HuH-7 (cell line): ENCODE measurements around the gene LRRC75A.
"Not testable (repeated sequence)": the region's sequence is repeated elsewhere in the genome, so short reads cannot be mapped to it uniquely, and the experiment has no call there.

Experiments
- DNase-seq: peaks from one replicate; pipeline ENCODE4 v3.0.0; 2011; ENCODE audit warnings: low spot score

The LRRC75A gene

DNA sequence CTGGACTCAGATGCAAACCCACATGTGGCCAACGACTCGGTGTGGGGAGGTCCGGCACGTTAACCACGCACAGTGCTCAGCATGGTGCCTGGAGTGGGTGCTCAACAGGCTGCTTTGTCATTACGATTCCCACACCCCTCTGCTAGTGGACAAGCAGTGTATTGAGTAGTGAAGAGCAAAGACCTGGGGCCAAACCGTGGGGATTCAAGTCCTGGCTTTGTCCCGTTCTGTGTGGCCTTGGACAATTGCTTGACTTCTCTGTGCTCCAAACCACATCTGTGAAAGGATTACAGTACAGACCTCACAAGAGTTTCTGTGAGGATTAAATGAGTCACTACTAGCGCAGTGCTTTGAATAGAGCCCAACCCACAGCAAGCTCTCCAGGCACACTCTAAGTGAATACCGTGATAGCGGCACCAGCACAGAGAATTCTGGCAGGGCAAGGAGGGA lies 42.8 kb downstream of the LRRC75A start:
- no peak for DNase-seq

DNA sequence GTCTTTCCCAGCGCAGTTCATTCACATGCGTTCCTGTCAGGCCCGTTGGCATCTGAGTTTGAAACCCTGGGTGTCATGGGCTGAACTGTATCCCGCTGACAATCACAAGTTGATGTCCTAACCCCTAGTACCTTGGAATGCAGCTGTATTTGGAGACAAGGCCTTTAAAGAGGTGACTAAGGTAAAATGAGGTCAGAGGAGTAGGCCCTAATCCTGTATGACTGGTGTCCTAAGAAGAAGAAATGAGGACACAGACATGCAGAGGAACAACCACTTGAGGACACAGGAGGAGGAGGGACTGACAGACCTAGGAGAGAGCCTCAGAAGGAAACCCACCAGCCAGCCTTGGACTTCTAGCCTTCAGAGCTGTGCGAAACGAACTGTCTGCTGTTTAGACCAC lies 43.5 kb downstream of the LRRC75A start:
- no peak for DNase-seq

DNA sequence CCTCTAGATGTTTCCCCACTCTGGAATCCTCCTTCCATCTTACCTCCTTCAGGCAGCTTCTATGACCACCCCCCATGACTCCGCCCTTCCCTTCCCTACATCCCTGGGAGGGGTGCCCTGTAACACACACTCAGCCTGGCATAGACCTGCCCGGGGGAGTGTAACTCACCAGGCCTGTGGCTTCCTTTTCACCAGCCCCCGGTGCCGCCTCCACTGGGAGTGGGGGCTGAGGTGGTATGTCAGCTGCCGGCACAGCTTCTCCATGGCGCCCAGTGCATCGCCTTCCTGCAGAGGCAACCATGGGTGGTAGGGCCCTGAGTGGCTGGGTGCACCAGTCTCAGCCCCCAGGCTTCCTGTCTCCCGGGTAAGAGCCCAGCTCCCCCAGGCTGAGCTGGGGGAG lies 44.3 kb downstream of the LRRC75A start:
- DNase-seq = no peak

DNA sequence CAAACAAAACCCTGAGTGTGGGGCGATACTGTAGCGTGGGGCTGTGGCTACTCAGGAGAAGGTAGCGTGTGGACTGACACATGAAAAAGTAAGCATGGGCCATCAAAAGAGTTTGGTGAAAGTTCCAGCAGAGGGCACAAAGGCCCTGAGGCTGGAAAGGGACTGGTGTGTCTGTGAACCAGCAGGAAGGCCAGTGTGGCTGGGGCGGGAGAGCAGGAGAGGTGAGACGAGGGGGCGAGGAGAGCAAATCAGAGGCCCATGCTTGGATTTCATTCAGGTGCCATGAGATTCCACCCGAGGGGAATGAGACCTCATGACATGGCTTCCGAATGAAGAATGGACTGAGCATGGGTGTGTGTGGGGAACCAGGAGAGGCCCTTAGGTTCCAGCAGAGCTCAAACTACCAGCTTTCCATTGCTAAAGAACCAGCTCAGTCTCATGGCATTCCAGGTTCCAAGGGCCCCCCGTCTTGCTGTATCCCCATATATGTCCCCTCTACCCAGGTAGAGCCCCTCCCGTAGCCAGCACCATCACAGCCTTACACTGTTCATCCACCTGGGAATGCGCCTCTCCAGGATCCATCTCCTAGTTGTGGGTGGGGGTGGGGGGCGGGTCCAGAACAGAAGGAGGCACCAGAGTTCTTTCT lies 45.5 kb downstream of the LRRC75A start:
- DNase-seq = no peak

DNA sequence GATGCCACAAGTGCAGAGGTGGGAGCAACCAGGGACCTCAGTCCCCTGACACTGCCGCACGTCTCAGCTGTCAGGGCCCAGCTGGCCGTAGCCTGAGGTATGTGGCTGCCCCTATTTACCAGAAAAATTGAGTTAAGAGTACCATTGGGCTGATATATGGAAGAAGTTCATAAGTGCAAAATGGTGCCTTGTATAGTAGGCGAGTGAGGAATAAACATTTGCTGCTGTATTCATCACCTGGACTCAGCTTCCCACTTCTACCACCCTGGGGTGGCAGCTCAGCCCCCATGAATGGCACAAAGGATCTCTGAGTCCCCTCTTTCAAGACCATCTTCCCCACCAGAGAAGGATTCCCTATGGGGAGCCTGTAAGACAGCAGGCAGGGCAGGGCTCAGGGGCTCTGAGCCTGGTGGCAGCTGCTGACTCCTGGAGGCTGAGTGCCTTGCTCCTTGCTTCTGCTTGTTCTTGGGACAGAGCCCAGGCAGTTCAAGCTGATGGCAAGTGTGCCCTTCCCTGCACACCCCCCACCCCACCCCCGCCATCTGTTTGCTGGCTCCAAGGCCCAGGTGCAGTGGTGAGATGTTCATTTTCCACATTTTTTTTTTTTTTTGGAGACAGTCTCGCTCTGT lies 47.6 kb downstream of the LRRC75A start:
- DNase-seq = no peak

DNA sequence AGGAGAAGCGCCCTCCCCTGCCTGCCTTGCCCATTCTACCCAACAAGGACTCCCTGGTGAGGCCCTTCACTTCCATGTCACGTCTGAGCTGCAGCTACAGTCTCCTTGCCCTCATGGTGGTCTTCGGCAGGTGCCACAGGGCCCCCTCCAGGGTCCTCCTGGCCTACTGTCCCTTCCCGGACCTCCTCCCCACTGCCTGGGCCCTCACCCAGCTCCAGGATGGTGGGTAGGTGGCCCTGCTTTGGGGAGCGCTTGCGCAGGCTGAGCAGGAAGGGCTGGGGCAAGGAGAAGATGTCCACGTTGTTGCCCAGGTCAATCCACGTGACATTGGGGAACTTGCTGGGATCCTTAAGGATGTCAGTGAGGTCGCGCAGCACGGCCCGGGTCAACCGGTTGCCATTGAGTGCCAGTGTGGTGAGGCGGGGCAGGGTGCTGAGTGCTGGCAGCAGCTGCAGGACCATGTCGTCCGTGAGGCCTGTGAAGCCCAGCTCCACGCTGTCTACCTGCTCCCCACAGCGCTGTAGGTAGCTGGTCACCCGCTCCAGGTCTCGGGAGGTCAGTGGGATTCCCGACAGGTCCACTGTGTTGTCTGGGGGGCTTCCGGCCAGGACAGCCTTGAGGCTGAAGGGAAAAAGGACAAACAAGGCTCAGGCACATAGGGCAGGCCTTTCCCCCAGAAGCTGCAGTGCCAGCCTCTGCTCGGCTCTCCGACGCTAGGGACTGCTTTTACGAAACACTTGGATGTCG lies 48.3 kb downstream of the LRRC75A start:
- DNase-seq = no peak

DNA sequence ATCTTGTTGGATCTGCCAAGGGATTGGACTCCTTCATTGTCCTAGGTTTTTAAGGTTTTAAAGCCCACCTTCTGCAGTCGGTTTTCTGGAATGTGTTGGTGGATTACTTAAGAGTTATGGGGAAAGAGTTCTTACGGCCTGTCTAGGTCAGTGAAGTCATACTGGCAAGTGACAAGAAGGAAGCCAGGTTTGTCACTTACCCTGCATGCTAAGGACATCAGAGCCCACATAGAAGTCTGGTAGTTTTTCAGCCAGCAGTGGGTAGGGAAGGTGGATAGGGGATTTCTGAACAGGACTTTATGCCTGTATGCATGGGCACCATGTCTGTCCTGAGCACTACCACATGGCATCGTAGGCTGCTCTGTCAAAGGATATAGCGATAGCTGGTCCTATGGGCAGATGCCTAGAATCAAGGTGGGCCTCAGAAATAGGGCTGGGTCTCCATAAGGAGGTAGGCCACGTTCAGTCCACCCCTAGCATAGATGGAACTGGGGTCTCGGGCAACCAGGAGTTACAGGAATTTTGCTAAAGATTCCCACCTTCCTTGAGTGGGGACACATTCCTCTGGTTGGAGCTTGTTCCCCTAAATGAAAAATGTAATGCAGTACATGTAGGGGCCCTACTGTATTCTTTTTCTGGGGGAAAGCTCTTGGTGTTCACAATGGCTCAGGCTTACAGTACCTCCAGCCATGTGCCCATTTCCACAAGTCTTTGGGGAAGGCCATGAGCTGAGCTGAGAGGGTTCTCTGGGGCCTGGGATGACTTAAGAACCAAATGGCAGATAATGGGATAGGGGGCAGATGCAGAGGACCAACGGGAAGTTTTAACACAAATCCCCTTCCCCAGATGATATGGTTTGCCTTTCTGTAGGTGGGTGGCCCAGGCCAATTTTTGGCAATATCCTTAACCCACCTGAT lies 49.1 kb downstream of the LRRC75A start:
- DNase-seq = no peak

DNA sequence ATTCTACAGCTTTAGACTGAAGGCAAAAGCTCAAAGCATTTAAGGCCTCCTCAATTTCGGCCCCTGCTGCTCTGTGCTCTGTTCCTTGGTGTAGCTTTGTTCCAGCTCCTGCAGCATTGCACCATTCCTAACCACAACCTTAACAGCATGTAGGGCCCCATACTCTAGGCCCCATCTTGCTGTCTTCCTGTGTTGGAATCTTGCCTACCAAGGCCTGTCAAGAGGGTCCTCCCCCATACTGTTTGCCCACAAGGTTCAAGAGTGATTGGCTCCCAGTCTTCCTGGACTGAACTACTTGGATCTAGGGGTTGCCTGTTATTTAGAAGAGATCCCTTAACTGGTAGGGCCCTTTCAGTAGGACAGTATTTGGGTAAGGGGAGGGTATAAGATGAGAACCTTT lies 49.9 kb downstream of the LRRC75A start:
- DNase-seq = no peak

DNA sequence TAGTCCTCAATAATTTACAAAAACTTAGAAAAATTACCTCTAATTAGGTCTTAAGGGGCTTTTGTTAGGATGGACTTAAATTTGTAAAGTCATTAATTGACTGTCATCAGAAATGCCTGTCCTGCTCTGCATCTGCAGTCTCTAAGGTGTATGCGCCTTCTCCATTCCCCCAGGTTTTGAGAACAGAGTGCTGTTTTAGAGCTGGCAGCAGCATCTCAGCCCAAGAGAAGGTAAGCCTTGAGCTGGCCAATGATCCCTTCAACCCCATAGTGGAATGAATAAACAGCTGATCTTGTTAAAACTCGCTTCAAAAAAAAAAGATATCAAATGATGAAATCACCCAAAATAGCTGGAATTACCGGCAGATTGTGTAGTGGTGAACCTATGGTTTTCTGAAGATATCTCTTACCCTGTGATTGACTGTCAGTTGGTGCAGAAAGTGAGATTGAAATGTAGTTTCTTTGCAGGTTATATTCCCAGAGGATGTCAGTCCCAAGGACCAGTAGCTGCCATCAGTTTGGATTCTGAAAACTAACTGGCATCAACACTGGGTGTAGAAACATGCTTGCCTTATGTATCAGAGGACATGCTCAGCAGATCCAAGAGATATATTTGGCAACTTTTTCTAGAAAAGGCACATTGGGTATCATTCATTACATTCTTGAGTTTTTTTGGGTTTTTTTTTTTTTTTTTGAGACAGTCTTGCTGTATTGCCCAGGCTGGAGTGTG lies 50.9 kb downstream of the LRRC75A start:
- DNase-seq = no peak

DNA sequence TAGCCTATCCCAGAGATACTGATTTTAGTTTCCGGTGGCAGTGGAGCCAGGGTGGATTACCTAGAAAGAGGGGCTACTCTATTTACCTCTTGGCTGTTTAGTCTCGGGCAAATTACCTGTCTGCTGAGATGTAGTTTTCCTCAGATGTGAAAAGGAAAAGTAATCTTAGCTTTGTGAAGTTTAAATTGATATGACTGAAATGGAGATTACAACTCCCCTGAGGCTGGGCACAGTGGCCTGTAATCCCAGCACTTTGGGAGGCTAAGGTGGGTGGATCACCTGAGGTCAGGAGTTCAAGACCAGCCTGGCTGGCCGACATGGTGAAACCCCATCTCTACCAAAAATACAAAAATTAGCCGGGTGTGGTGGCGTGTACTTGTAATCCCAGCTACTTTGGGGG lies 51.6 kb downstream of the LRRC75A start:
- not testable (repeated sequence) for DNase-seq

DNA sequence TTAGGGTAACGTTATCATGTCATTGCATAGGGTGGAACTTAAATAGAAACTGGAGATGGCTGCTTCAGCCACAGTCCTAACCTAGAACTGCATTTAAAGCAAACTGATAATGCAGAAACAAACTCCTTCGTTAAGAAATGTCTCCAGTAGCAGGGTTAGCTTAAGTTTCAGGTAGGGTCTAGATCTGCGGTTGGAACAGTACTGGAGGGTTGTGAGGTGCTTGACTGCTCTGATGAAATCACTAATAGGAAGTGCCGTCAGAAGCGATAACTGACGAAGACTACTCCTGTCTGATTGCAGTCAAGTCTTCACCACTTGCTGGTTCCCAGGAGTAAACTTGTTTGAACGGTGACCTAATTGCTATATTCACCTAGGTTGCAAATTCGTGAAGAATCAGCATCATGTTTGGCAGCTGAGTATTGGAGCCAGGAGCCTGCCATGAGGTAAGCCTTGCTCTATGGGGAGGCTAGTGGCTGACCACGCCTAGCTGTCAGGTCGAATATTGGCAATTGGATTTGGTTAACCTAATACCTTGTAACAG lies 52.1 kb downstream of the LRRC75A start:
- DNase-seq = no peak

DNA sequence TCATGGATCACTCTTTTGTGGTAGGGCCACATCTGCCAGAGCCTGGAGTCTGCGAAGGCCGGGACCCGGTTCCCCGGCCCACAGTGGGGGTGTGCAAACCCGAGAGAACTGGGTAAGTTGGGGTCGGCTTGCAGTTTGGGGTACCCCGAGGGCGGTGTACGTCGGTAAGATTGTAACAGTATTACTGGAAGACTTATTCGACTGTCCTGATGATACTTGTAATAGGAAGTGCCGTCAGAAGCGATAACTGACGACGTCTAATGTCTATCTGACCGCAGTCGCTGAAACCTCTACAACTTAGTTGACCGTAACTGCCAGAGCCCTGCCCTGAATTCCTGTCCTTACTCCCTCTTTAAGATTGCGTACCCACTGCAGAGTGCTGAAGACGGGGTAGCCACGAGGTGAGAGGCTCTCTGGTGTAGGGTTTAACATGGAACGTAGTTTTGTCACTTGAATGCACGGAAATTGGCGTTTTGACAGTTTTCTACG lies 52.6 kb downstream of the LRRC75A start:
- DNase-seq = no peak

DNA sequence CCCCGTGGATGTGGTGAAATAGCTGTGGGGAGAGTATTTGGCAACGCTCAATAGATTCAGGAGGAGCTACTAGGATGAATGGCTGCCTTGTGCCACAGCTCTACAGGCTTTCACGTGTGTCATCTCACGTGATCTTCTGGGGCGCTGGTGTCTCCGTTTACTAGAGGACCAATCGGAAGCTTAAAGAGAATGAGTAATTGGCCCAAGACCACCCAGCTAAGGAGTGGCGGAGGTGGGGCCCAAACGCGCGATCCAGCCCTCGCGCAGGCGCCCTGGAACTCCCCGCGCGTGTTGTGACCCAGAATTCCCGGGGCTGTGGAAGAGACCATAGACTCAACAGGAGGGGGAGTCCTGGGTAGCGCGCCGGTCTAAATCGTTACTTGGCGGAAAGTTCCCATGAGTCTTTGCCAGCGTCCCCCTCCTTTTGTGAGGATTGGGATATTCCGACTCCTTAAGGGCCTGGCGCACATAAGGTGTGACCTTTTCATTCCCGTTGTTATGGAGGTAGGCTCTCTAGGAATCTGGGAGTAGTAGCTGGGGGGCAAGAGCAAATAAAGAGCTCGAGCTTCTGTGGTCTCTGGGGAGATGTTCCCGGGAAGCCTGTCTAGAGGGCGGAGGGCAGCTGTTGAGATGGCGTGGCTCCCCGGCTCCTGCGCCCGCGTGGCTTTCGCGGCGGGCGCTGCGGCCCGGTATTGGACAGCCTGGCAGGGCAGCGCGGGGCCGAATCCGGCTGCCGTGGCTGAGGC lies 53.3 kb downstream of the LRRC75A start:
- peak; percentile 99 for DNase-seq

DNA sequence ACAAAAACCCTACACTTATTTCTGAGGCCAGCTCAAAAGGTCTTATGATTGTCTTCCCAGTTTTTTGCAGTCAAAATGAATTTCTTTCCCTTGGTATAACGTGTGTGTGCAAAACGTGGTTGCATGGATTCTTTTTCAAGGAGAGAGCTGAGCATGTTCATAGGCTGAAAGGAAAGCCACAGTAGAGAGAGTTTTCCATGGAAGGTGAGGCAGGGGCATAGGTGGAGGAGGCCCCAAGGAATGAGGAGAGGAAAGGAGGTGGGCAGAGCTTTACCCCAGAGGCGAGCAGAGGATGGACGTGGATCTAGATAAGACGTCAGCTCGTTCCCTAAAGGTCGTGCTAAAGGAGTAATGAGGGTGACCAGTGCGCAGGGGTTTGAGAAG lies 53.8 kb downstream of the LRRC75A start:
- no peak for DNase-seq

DNA sequence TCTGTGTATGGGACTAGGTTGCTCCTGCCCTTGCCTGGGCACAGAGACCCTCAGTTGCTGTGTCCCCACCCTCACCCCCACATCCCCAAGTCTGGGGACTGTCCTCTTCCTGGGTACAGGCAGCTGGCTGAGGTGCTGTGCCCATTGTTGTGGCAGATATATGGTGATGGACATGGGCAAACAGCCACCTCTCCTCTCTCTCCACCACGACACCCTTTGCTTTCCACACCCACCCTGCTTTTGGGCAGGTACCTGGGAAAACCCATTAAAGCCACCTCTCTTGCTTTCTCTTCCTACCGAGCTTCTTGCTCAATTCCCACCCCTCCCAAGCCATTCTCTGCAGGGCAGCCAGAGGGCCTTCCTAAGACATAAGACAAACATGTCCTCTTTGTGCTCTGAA lies 54.9 kb downstream of the LRRC75A start:
- no peak for DNase-seq

DNA sequence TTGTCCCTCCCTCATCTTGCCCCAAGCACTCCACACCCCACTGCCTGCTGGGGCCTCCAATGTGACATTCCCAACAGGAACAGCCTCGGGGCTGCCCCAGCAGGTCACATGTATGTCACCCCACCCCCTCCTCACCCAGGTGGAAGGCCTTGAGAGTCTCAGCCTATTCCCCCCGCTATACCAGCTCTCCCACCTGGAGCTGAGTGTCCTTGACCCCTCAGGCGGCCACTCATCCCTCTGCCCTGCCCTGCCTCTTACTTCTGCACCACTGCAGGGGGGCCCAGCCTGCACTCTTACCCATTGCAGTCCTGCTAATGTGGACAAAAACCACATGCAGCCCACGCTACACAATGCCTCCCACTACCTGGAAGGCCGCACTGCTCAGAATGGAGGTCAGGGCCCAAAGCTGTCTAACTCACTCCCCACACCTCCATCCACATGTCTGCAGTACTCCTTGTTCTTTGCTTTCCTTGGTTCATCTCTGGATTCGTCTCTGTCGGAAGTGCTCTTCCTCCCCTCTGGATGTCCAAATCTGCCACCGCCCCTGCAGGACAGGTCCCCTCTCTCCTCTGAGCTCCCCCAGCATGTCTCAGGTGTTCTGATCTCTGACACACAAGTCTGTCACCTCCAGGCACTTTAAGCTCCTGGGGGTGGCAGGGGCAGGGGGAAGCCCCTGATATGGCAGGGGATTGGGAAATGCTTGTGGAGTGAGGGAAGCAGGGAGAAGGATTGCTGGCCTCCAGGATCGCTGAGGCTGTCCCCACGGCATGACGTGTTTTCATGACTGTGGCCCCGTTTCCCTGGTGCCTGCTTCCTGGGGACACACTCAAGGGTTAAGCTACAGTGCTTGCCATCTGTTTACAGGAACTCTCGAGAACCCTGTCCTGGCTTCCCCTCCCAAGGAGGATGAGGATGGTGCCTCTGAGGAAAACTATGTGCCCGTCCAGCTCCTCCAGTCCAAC lies 55.8 kb downstream of the LRRC75A start:
- DNase-seq = no peak

DNA sequence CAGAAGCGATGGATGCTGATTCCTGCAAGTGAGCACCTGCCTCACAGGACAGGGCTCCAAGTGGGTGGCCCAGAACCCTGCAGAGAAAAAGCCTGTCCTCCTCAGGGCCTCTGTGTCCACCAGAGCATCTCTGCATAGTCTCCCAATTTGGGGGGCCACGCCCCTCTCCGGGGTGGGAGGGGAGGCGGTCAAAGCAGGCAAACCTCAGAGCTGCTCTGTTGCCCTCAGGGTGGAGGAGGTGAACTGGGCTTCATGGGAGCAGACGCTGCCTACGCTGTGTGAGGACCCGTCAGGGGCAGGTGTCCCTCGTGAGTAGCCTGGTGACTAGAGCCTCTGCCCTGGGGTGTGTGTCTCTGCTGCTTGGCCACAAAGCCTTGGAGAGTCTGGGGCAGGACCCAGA lies 57.3 kb downstream of the LRRC75A start:
- DNase-seq = no peak

DNA sequence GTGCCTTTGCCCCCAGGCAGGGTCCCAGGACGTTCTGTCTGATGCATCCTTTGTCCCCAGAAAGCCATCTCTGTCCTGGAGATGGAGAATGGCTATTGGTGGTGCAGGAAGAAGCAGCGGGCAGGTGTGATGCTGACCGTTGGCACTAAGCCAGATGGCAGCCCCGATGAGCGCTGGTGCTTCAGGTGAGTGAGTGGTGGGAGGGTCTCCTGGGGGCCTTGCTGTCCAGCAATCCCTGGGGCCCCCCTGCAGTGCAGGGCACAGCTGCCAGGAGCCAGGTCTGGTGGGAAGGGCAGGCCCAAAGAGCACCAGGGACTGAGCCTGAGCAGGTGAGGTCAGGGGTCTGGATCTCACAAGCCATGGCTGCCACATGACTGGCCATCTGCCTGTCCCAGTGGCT lies 58.5 kb downstream of the LRRC75A start:
- DNase-seq = no peak

DNA sequence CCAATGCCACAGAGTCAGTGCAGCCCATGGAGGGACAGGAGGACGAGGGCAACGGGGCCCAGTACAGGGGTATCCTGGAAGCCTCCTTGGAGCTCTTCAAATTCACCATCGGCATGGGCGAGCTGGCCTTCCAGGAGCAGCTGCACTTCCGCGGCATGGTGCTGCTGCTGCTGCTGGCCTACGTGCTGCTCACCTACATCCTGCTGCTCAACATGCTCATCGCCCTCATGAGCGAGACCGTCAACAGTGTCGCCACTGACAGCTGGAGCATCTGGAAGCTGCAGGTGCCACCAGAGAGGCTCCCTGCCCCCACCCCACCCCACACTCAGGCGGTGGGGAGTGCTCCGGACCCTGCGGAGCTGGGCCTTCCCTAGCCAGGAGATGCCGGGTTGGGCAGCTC lies 60.0 kb downstream of the LRRC75A start:
- DNase-seq = no peak
